Renal cortex interstitium (tissue), 11 donors: Measurements from ENCODE around the gene BMPR1B. TPM values are rescaled to one million over a fixed set of nuclear protein-coding genes. Genes with fewer than 3 reads are reported as not detected.

Experiments used
- DNase-seq, 11 donors: peaks; one replicate each; pipeline ENCODE4 v3.0.0-alpha.2; 2013; ENCODE audit warnings: low read depth in 9 of 11, low spot score in 4 of 11; ENCODE audit errors: extremely low read depth in 1 of 11
- polyA plus RNA-seq, 3 donors: library from polyadenylated mRNA; unstranded; fragments of 120-200 nt; gene quantifications; one replicate each; pipeline ENCODE4 v1.2.1, GENCODE V29; 2013; ENCODE audit not compliant: insufficient read length in 3 of 3

BMPR1B gene
- polyA plus RNA-seq, 3 donors, result 17.1 to 25.6 (median 17.8) TPM

DNA sequence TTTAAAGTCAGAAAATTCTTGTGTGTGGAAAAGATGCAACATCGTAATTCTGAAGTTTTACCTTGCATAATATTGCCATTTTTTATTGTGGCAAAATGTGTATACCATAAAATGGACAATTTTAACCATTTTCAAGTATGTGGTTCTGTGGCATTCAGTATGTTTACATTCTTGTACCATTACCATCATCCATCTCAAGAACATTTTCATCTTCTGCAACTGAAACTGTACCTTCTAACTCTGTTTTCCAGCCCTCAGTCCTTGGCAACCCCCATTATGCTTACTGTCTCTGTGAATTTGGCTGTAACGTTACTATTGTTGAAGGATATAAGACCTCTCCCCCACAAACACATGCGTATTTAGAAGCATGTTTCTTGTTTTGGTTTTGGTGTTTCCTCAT lies 123.2 kb downstream of the BMPR1B start:
- no peak for DNase-seq

- no peak for DNase-seq
These were observed 125.0 kb downstream of the BMPR1B start for GRCh38 chr4:94882756-94883155.

GRCh38 chr4:94887027-94887426 lies 129.3 kb downstream of the BMPR1B start:
- no peak for DNase-seq

DNA sequence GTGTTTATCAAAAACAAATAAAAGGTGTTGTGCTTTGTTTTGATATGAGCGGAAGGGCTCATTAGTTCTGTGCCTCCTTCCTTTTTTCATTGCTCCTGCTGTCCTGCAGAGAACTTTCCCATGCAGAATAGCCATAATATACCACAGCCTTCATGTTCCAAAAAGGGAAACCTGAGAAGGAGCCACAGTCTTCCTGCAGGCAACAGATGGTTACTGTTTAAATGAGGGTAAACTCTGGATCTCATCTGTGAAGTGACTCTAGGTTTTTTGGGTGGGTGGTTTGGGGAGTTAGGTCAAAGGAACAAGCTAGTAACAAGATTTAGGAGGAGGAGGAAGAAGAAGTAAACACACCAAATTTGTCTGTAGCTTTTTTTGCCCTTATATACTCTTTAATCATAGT lies 131.8 kb downstream of the BMPR1B start:
- no peak for DNase-seq

GRCh38 chr4:94889946-94890345 lies 132.2 kb downstream of the BMPR1B start:
- no peak for DNase-seq

DNA sequence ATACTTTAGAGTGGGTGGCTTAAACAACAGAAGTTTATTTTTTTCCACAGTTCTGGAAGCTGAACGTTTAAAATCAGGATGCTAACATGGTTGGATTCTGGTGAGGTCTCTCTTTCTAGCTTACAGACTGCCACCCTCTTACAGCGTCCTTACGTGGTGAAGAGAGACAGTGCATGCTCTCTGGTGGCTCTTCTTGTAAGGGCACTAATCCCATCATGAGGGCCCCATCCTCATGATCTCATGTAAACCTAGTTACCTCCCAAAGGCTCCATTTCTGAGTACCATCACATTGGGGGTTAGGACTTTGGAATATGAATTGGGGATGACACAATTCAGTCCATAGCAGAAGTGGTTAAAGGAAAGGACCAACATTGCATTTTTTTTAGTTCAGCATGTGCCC lies 132.8 kb downstream of the BMPR1B start:
- no peak for DNase-seq

DNA sequence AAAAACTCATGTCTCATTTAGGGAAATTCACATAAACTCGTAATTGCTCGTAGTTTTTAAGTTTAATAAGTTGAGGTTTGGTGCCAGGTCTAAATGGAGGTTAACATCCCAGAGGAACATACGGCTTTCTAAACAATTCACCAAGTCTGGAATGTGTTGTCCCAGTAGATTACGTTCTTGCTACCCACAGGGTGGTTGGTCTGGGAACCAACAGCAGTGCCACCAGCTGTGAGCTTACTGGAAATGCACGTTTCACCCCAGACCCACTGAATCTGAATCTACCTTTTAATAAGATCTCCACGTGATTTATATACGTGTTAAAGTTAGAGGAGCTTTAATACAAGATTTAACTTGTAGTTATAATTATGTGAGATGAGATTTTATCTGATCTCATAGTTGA lies 134.3 kb downstream of the BMPR1B start:
- no peak for DNase-seq

DNA sequence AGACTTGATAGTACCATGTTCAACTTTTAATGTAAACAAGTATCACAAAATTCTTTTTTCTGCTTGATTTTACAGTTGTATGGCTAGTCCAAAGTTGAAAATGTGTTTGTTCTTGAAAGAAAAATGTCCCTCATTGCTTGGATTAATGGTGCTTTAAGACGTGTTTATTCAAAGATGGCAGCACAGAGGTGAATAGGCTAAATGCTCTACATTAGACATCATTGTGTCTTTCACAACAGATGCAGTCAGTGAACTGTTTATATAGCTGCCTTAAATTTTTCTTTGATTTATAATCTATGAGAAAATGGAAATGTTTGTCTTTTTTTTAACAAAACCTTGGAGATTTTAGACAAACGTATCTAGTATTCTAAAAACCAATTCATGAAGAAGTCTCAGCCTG lies 137.3 kb downstream of the BMPR1B start:
- no peak for DNase-seq

DNA sequence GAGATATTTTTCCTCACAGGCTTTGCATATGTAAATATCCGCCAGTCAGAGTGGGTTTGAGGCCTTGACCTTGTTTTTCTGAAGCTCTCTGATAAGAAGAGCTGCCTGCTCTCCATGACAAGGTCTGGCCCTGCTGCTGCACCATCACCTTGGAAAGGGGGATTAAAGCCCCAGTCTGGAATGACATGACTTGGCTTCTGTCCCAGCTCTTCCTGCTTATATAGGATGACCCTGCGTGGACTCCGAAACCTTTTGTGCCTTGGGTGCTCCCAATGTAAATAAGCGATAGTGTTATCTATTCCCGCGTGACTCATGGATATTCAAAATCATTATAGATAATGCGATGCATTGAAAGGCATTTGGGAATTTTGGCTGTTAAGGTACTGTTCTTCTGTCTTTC lies 139.3 kb downstream of the BMPR1B start:
- peak in 1 of 11 donors; percentile 13 for DNase-seq

- DNase-seq, result no peak
These were observed 147.8 kb downstream of the BMPR1B start for GRCh38 chr4:94905511-94905910.

DNA sequence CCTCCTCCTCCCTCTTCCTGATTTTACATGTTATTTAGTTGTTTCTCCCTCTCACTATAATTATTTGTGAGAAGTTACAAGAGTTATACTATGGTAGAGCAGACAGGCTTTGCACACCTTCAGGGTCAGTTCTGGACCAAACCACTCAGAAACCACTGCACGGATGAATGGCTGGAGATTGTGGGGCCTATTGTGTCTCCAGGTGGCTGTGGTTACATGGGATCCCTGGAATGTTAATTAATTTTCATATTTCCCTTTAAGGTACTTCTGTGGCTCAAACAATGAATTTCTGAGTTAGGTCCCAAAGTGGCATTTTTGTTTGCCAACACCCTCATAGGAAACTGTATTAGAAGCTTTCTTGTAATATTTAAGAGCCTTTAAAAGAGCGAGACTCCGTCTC lies 151.9 kb downstream of the BMPR1B start:
- DNase-seq, result peak in 6 of 11 donors; percentile 6 to 38 (median 20)

DNA sequence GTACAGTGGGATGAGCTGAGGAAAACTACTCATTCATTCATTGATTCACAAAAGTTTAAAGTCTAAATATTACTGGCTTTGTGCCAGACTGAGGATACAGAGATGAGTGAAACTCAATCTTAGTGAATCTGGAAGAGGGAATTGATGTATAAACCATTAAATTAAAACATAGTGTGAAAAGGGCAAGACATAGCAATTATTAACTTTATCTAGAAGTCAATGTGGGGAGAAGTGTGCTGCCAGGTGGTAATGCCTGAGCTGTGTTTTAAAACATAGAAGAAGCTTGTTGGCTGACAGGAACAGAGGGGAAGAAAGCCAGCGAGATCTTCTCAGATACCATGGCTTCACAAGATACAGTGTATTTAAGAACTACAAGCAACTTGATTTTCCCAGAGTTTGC lies 153.4 kb downstream of the BMPR1B start:
- DNase-seq, result no peak

GRCh38 chr4:94912606-94913005 lies 154.9 kb downstream of the BMPR1B start:
- DNase-seq, result no peak

DNA sequence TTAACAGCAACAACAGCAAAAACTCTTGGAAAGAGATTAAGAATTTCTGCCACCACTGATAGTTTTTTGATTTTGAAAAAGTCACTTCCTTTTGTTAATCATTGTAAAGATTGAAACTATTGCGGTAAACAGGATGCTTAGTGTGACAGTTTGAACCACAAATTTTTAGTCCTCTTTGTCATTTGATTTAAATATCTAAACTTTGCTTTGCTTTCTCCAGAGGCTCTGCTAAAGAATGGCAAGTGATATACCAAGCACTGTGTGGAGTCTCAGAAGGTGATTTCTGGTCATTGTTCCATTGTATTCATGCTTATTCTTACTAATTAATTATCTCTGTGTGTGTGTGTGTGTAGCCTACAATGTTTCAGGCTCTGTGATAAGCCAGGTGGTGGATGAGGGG lies 155.6 kb downstream of the BMPR1B start:
- DNase-seq, result no peak

DNA sequence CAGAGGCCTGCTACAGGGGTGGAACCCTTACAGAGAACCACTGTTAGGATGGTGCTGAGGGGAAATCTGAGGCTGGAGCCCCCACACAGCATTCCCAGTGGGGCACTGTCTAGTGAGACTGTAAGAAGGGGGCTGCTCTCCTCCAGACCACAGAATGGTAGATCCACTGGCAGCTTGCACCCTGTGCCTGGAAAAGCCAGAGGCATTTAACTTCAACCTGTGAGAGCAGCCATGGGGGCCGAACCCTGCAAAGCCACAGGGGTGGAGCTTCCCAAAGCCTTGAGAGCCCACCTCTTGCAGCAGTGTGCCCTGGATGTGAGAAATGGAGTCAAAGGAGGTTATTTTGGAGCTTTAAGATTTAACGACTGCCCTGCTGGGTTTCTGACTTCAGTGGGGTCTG lies 159.4 kb downstream of the BMPR1B start:
- DNase-seq, result no peak

DNA sequence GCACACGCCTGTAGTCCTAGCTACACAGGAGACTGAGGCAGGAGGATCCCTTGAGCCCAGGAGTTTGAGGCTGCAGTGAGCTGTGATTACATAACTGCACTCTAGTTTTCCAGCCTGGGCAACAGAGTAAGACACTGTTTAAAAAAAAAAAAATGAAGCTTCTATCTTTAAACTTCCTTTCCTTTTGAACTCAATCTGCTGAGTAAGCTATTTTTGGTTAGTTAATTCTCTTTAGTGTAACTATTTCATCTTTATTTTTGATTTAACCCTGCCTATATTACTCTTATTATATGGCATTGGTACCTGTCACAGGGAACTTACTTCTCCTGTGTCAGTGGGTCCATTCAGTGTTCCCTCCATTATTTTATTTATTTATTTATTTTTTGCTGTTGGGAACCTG lies 160.8 kb downstream of the BMPR1B start:
- no peak for DNase-seq

- no peak for DNase-seq
These were observed 162.6 kb downstream of the BMPR1B start for GRCh38 chr4:94920369-94920768.

DNA sequence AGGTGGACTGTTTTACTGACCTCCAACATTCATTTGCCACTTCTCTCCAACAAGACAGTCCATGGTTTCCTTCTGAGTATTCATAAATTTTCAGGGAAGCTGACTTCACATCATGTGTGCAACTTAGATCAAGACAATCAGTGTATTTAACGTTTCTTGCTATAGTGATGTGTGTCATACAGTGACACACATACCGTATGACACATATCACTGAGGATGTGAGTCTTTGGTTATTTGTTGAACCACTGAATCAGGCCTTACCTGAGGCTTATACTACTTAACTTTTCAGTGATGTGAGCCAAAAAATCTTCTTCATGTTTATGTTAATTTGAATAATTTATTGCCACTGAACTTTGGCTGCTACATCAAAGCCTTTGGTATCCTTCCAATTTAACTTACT lies 166.8 kb downstream of the BMPR1B start:
- DNase-seq, result no peak

- no peak for DNase-seq
These were observed 168.1 kb downstream of the BMPR1B start for GRCh38 chr4:94925764-94926347.

DNA sequence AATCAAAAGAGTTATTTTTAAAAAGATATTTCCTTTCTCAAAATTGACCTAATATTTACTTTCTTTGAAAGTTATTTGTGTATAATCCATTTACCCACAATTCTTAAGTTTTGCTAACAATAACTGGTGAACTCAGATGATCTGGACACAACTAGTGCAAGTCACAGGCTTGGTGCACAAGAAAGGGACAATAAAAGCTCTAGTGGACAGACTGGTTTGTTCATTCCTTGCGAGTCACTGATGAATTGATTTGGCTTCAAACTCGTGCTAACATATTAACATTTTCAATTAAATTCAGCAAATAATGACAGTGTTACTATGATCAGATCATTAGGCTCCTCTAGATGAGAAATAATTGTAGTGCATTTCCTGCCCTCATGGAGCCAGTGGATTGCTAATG lies 169.2 kb downstream of the BMPR1B start:
- no peak for DNase-seq

DNA sequence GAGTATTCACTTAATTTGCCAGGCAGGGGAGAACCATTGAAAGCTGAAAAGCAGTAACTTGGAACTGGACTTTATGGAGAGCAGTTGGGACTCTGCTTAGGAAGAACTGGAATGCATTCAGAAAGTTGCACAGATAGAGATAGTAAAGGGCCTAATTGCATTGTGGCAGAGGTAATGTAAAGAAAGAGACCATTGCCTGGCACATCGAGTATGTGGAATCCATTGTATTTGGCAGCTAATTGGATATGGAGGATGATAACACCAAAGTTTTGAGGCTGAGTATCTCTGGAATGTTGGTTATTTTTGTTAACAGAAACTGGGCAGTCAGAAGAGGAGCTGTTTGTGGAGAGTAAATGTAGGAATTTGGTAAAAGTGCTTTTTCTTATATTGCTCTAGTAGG lies 169.9 kb downstream of the BMPR1B start:
- no peak for DNase-seq

GRCh38 chr4:94929696-94930095 lies 171.9 kb downstream of the BMPR1B start:
- DNase-seq, result no peak
